Measurements from ENCODE around the gene RNF2. TPM values are rescaled to one million over a fixed set of nuclear protein-coding genes. Genes with fewer than 3 reads are reported as not detected.

RNF2 gene
- total and polyA plus RNA-seq, 2 of the 13 experiments (the other 11 are each of a cell fraction or from before 2014, with no cell fraction given), result 19.3 to 21.7 TPM

GRCh38 chr1:185094761-185095160 is 49.4 kb downstream of the RNF2 start:
- Histone ChIP-seq H3K4me1 (ENCODE audit: insufficient read depth, low read length) (no peaks in the 10 kb centered on the region), H3K4me2 (ENCODE audit: low read depth, low read length) (no peak overlapping the region), H3K27me3 (ENCODE audit: control insufficient read depth in 1 of 2, insufficient read depth in 2 of 2, low read length in 2 of 2) (no peaks in the 10 kb centered on the region), H3K27ac (ENCODE audit: extremely low read length, insufficient read depth, low read length) (no peak overlapping the region), H4K20me1 (ENCODE audit: insufficient read depth, low read length) (no peaks in the 10 kb centered on the region), H2AFZ (ENCODE audit: low read length) (no peak overlapping the region), H3K36me3 (replicated peaks in 1 of 2; ENCODE audit: control insufficient read depth in 1 of 2, insufficient read depth in 2 of 2, low read length in 2 of 2) (peaks cover 2 to 27% of the 10 kb centered on the region in 2 experiments), H3K4me3 (replicated peaks in 1 of 3; ENCODE audit: insufficient read depth in 1 of 3, low read depth in 2 of 3, low read length in 3 of 3) (no peak overlapping the region), H3K9ac (ENCODE audit: insufficient read depth, low read depth, low read length) (no peak overlapping the region), H3K79me2 (ENCODE audit: insufficient read depth, low read length) (no peaks in the 10 kb centered on the region), H3K9me3 (ENCODE audit: low read length) (no peaks in the 10 kb centered on the region)
- ChIA-PET CTCF (ENCODE audit: low intra/inter-chr PET ratio, low total read pairs) (no interaction called here), POLR2A (no interaction called here)
- in situ Hi-C loops (cut with HindIII; ENCODE audit: extremely low pct_ligation_motif_present, low pct_unique_long_range_greater_than_20kb), result no loop called here
- intact Hi-C loops (cut with micrococcal nuclease; ENCODE audit: unreplicated experiment), result no loop called here
- no peak for TF ChIP-seq ZNF672 (CRISPR knock-in tag; IDR thresholded peaks at IDR 0.05)
- TF ChIP-seq HNRNPLL (IDR thresholded peaks at IDR 0.05; ENCODE audit: low read depth, low read length, poor library complexity, severe bottlenecking), result no peak
- no peak for TF ChIP-seq MIXL1 (CRISPR knock-in tag; IDR thresholded peaks at IDR 0.05)
- TF ChIP-seq JARID2 (CRISPR knock-in tag; IDR thresholded peaks at IDR 0.05; ENCODE audit: insufficient replicate concordance), result no peak
- TF ChIP-seq MBNL3 (CRISPR knock-in tag; conservative IDR thresholded peaks at IDR 0.05), result no peak
- TF ChIP-seq ZNF749 (CRISPR knock-in tag; IDR thresholded peaks at IDR 0.05; ENCODE audit: borderline replicate concordance), result no peak
- no peak for TF ChIP-seq DMTF1 (CRISPR knock-in tag; IDR thresholded peaks at IDR 0.05)
- TF ChIP-seq SMARCE1 (IDR thresholded peaks at IDR 0.05; ENCODE audit: borderline replicate concordance), result no peak
- no peak for TF ChIP-seq ZBTB33 (CRISPR knock-in tag; IDR thresholded peaks at IDR 0.05)
- TF ChIP-seq, protein P1, sequence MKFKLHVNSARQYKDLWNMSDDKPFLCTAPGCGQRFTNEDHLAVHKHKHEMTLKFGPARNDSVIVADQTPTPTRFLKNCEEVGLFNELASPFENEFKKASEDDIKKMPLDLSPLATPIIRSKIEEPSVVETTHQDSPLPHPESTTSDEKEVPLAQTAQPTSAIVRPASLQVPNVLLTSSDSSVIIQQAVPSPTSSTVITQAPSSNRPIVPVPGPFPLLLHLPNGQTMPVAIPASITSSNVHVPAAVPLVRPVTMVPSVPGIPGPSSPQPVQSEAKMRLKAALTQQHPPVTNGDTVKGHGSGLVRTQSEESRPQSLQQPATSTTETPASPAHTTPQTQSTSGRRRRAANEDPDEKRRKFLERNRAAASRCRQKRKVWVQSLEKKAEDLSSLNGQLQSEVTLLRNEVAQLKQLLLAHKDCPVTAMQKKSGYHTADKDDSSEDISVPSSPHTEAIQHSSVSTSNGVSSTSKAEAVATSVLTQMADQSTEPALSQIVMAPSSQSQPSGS (CRISPR knock-in tag; IDR thresholded peaks at IDR 0.05), result no peak
- no peak for TF ChIP-seq NR2C2 (CRISPR knock-in tag; IDR thresholded peaks at IDR 0.05; ENCODE audit: borderline replicate concordance)
- no peak for TF ChIP-seq POLR2AphosphoS5 (IDR thresholded peaks at IDR 0.05; ENCODE audit: low read depth, low read length)
- TF ChIP-seq ZNF879 (CRISPR knock-in tag; IDR thresholded peaks at IDR 0.05), result no peak
- TF ChIP-seq NFKBIZ (CRISPR knock-in tag; IDR thresholded peaks at IDR 0.05), result no peak
- TF ChIP-seq, protein P2, sequence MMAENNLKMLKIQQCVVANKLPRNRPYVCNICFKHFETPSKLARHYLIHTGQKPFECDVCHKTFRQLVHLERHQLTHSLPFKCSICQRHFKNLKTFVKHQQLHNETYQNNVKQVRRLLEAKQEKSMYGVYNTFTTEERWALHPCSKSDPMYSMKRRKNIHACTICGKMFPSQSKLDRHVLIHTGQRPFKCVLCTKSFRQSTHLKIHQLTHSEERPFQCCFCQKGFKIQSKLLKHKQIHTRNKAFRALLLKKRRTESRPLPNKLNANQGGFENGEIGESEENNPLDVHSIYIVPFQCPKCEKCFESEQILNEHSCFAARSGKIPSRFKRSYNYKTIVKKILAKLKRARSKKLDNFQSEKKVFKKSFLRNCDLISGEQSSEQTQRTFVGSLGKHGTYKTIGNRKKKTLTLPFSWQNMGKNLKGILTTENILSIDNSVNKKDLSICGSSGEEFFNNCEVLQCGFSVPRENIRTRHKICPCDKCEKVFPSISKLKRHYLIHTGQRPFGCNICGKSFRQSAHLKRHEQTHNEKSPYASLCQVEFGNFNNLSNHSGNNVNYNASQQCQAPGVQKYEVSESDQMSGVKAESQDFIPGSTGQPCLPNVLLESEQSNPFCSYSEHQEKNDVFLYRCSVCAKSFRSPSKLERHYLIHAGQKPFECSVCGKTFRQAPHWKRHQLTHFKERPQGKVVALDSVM (CRISPR knock-in tag; IDR thresholded peaks at IDR 0.05), result no peak
- no peak for TF ChIP-seq SMARCC2 (IDR thresholded peaks at IDR 0.05)
- no peak for TF ChIP-seq EZH2 (conservative IDR thresholded peaks at IDR 0.05; ENCODE audit: low read depth, low read length)
- ATAC-seq, result no peak
- no TSS peak for BruUV-seq (replicated peaks)
- DNase-seq (ENCODE audit: low spot score), result no peak
- 97% methylated on average over 2 of the region's 2 CpGs for WGBS (ENCODE audit: low lambda C conversion rate)
- no peak for FAIRE-seq

Data from HepG2 (cell line).